ENCODE data around the gene HIVEP2.

HIVEP2 gene

DNA sequence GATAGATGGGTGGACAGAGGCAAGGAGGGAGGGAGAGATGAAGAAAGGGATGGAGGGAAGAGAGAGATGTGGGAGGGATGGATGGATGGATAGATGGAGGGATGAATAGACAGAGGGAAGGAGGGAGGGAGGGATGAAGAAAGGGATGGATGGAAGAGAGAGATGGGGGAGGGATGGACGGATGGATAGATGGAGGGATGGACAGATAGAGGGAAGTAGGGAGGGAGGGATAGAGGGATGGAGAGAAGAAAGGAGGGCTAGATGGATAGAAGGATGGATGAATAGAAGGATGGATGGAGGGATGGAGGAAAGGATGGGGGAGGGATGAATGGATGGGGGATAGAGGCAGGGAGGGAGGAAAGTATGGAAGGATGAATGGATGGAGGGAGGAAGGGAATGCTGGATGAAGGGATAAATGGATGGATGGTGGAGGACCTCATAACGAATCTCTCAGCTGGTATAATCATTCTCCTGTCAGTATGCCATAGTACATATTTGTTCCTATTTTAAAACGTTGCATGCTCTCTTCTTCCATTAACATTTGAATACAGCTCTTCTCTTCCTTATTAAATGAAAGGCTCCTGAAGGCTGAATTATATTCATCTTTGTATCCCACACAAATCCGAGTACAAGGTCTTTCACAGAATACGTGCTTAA, 136.4 kb downstream of the HIVEP2 start:
- H3K27me3 ChIP-seq (ENCODE audit: insufficient read depth, poor library complexity, severe bottlenecking): no peaks in the 10 kb centered on the region
- no peak overlapping the region for H3K27ac ChIP-seq (replicated peaks)
- no peak overlapping the region for H3K4me3 ChIP-seq (replicated peaks; ENCODE audit: insufficient read depth, low read length)
- TF ChIP-seq CTCF (IDR thresholded peaks at IDR 0.05; ENCODE audit: insufficient read depth, low read length): no peak
- TF ChIP-seq GABPA (IDR thresholded peaks at IDR 0.05; ENCODE audit: low read depth): no peak
- TF ChIP-seq, protein P1, sequence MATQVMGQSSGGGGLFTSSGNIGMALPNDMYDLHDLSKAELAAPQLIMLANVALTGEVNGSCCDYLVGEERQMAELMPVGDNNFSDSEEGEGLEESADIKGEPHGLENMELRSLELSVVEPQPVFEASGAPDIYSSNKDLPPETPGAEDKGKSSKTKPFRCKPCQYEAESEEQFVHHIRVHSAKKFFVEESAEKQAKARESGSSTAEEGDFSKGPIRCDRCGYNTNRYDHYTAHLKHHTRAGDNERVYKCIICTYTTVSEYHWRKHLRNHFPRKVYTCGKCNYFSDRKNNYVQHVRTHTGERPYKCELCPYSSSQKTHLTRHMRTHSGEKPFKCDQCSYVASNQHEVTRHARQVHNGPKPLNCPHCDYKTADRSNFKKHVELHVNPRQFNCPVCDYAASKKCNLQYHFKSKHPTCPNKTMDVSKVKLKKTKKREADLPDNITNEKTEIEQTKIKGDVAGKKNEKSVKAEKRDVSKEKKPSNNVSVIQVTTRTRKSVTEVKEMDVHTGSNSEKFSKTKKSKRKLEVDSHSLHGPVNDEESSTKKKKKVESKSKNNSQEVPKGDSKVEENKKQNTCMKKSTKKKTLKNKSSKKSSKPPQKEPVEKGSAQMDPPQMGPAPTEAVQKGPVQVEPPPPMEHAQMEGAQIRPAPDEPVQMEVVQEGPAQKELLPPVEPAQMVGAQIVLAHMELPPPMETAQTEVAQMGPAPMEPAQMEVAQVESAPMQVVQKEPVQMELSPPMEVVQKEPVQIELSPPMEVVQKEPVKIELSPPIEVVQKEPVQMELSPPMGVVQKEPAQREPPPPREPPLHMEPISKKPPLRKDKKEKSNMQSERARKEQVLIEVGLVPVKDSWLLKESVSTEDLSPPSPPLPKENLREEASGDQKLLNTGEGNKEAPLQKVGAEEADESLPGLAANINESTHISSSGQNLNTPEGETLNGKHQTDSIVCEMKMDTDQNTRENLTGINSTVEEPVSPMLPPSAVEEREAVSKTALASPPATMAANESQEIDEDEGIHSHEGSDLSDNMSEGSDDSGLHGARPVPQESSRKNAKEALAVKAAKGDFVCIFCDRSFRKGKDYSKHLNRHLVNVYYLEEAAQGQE (IDR thresholded peaks at IDR 0.05; ENCODE audit: insufficient replicate concordance, low read depth): no peak
- no peak for TF ChIP-seq POLR2AphosphoS5 (IDR thresholded peaks at IDR 0.05; ENCODE audit: low read depth)
- no peak for TF ChIP-seq SPI1 (IDR thresholded peaks at IDR 0.05; ENCODE audit: borderline replicate concordance, low read depth)
- no peak for DNase-seq (ENCODE audit: low read depth in 1 of 2, low spot score in 1 of 2)

GRCh38 chr6:142805042-142805441, 139.9 kb downstream of the HIVEP2 start:
- no peak overlapping the region for H3K4me3 ChIP-seq (replicated peaks; ENCODE audit: insufficient read depth, low read length)
- TF ChIP-seq SPI1 (IDR thresholded peaks at IDR 0.05; ENCODE audit: borderline replicate concordance, low read depth) (no peak), POLR2AphosphoS5 (IDR thresholded peaks at IDR 0.05; ENCODE audit: low read depth) (no peak), GABPA (IDR thresholded peaks at IDR 0.05; ENCODE audit: low read depth) (no peak), CTCF (IDR thresholded peaks at IDR 0.05; ENCODE audit: insufficient read depth, low read length) (no peak)
- TF ChIP-seq, protein P1 (IDR thresholded peaks at IDR 0.05; ENCODE audit: insufficient replicate concordance, low read depth): no peak
- H3K27me3 ChIP-seq (ENCODE audit: insufficient read depth, poor library complexity, severe bottlenecking): no peaks in the 10 kb centered on the region
- DNase-seq (ENCODE audit: low read depth in 1 of 2, low spot score in 1 of 2): no peak
- H3K27ac ChIP-seq (replicated peaks): no peak overlapping the region

- TF ChIP-seq, protein P1 (IDR thresholded peaks at IDR 0.05; ENCODE audit: insufficient replicate concordance, low read depth): no peak
- TF ChIP-seq GABPA (IDR thresholded peaks at IDR 0.05; ENCODE audit: low read depth) (no peak), SPI1 (IDR thresholded peaks at IDR 0.05; ENCODE audit: borderline replicate concordance, low read depth) (no peak), POLR2AphosphoS5 (IDR thresholded peaks at IDR 0.05; ENCODE audit: low read depth) (no peak)
- DNase-seq (ENCODE audit: low read depth in 1 of 2, low spot score in 1 of 2): no peak
- Histone ChIP-seq H3K27ac (replicated peaks) (no peak overlapping the region), H3K27me3 (ENCODE audit: insufficient read depth, poor library complexity, severe bottlenecking) (no peaks in the 10 kb centered on the region), H3K4me3 (replicated peaks; ENCODE audit: insufficient read depth, low read length) (no peak overlapping the region)
These were observed 140.5 kb downstream of the HIVEP2 start for GRCh38 chr6:142804490-142804889.

Data from HL-60 (cell line).